Epidermal melanocyte (primary cell): ENCODE data around the gene OSBPL5.
"Not testable (repeated sequence)": the region's sequence is repeated elsewhere in the genome, so short reads cannot be mapped to it uniquely, and the experiment has no call there.

Experiments used
- DNase-seq: peaks from one replicate; pipeline ENCODE4 v3.0.0; 2011; ENCODE audit warnings: low spot score; ENCODE audit not compliant: insufficient read length

Gene OSBPL5

GRCh38 chr11:3122775-3123201 lies 42.3 kb downstream of the OSBPL5 start:
- no peak for DNase-seq

- no peak for DNase-seq
Observed at GRCh38 chr11:3121931-3122774, 43.0 kb downstream of the OSBPL5 start.

- no peak for DNase-seq
Observed at GRCh38 chr11:3121416-3121815, 43.7 kb downstream of the OSBPL5 start.

- DNase-seq = no peak
Observed at GRCh38 chr11:3120071-3120792, 44.9 kb downstream of the OSBPL5 start.

GRCh38 chr11:3119141-3119821 lies 45.8 kb downstream of the OSBPL5 start:
- no peak for DNase-seq

- DNase-seq = no peak
Observed at GRCh38 chr11:3115321-3115720, 49.8 kb downstream of the OSBPL5 start.

- DNase-seq = not testable (repeated sequence)
Observed at GRCh38 chr11:3113661-3114060, 51.4 kb downstream of the OSBPL5 start.

GRCh38 chr11:3111919-3112690 lies 53.0 kb downstream of the OSBPL5 start:
- no peak for DNase-seq

- DNase-seq = no peak
Observed at GRCh38 chr11:3111466-3111865, 53.6 kb downstream of the OSBPL5 start.

GRCh38 chr11:3109921-3110706 lies 55.0 kb downstream of the OSBPL5 start:
- DNase-seq = no peak

- no peak for DNase-seq
Observed at GRCh38 chr11:3109434-3109833, 55.7 kb downstream of the OSBPL5 start.

GRCh38 chr11:3108183-3108721 lies 56.9 kb downstream of the OSBPL5 start:
- DNase-seq = no peak

GRCh38 chr11:3107608-3108182 lies 57.4 kb downstream of the OSBPL5 start:
- no peak for DNase-seq

GRCh38 chr11:3106736-3107524 lies 58.2 kb downstream of the OSBPL5 start:
- DNase-seq = no peak

GRCh38 chr11:3105791-3106735 lies 59.0 kb downstream of the OSBPL5 start:
- DNase-seq = no peak

GRCh38 chr11:3104961-3105790 lies 59.9 kb downstream of the OSBPL5 start:
- DNase-seq = no peak
